NCI-H524 (cell line): ENCODE measurements around the gene GRHPR.
"Not testable (repeated sequence)": the region's sequence is repeated elsewhere in the genome, so short reads cannot be mapped to it uniquely, and the experiment has no call there.

Experiments used
- DNase-seq, 2 experiments: peaks; one replicate each; lab custom pipeline; 2025; lab: John Stamatoyannopoulos, UW

The GRHPR gene

GRCh38 chr9:37421914-37422288 is 595 bp upstream of the GRHPR start:
- no peak for DNase-seq

- no peak for DNase-seq
Observed at GRCh38 chr9:37423508-37423907, 1.0 kb downstream of the GRHPR start.

- no peak for DNase-seq
Observed at GRCh38 chr9:37424204-37424685, 1.7 kb downstream of the GRHPR start.

GRCh38 chr9:37424686-37425297 is 2.3 kb downstream of the GRHPR start:
- no peak for DNase-seq

GRCh38 chr9:37425298-37425752 is 2.8 kb downstream of the GRHPR start:
- DNase-seq: no peak

GRCh38 chr9:37426431-37426830 is 3.9 kb downstream of the GRHPR start:
- not testable (repeated sequence) for DNase-seq

GRCh38 chr9:37426846-37427245 is 4.3 kb downstream of the GRHPR start:
- DNase-seq: no peak

GRCh38 chr9:37428345-37428744 is 5.8 kb downstream of the GRHPR start:
- no peak for DNase-seq

GRCh38 chr9:37429441-37430285 is 7.2 kb downstream of the GRHPR start:
- peak in 1 of 2 experiments; percentile 16 for DNase-seq

- DNase-seq: no peak
Observed at GRCh38 chr9:37430841-37431597, 8.5 kb downstream of the GRHPR start.

GRCh38 chr9:37432020-37432419 is 9.5 kb downstream of the GRHPR start:
- no peak for DNase-seq

GRCh38 chr9:37433867-37434371 is 11.4 kb downstream of the GRHPR start:
- no peak for DNase-seq

- DNase-seq: no peak
Observed at GRCh38 chr9:37436540-37436939, 14.0 kb downstream of the GRHPR start.

GRCh38 chr9:37437010-37437409 is 14.5 kb downstream of the GRHPR start:
- DNase-seq: no peak

GRCh38 chr9:37437621-37438020 is 15.1 kb downstream of the GRHPR start:
- DNase-seq: no peak

- no peak for DNase-seq
Observed at GRCh38 chr9:37438359-37438758, 15.9 kb downstream of the GRHPR start.

- no peak for DNase-seq
Observed at GRCh38 chr9:37441776-37442370, 19.4 kb downstream of the GRHPR start.

GRCh38 chr9:37442556-37442955 is 20.1 kb downstream of the GRHPR start:
- DNase-seq: no peak

- no peak for DNase-seq
Observed at GRCh38 chr9:37443566-37443965, 21.1 kb downstream of the GRHPR start.

GRCh38 chr9:37444890-37445289 is 22.4 kb downstream of the GRHPR start:
- DNase-seq: no peak

GRCh38 chr9:37445832-37446231 is 23.3 kb downstream of the GRHPR start:
- no peak for DNase-seq

- DNase-seq: no peak
Observed at GRCh38 chr9:37446401-37446800, 23.9 kb downstream of the GRHPR start.
